ENCODE data around the gene LRP5. TPM values are rescaled to one million over a fixed set of nuclear protein-coding genes. Genes with fewer than 3 reads are reported as not detected.

The LRP5 gene
- 64.9 and 65.0 TPM in 2 replicates for total RNA-seq (ENCODE audit: low replicate concordance)
- long read RNA-seq, partial matches to known transcripts = 2 of 2 reads
- long read RNA-seq, other reads (novel, unspliced or antisense) = 0 of 2 reads

- H3K4me3 Mint-ChIP-seq = peak within 1 kb of the TSS; percentile 96
- H3K27ac Mint-ChIP-seq = peak within 1 kb of the TSS; percentile 92
- H3K4me1 Mint-ChIP-seq (ENCODE audit: unreplicated experiment) = peaks cover 40% of the 10 kb centered on the region
- H3K27me3 Mint-ChIP-seq = no peaks in the 10 kb centered on the region
- no peaks in the 10 kb centered on the region for H3K9me3 Mint-ChIP-seq
- DNase-seq (ENCODE audit: extremely low spot score, unreplicated experiment) = no peak
- no peak for TF ChIP-seq CTCF (conservative IDR thresholded peaks at IDR 0.05)
- no peaks in the 10 kb centered on the region for H3K36me3 Mint-ChIP-seq
Observed at GRCh38 chr11:68312117-68312779, at the start of gene LRP5. TSS of gene LRP5 (plus strand) at chr11:68312591. CDS start at chr11:68312715, 124 bp downstream.

GRCh38 chr11:68263444-68264035, 48.9 kb upstream of the LRP5 start:
- H3K36me3 Mint-ChIP-seq = peaks cover 17% of the 10 kb centered on the region
- H3K27me3 Mint-ChIP-seq = no peaks in the 10 kb centered on the region
- TF ChIP-seq CTCF (conservative IDR thresholded peaks at IDR 0.05) = no peak
- no peak for DNase-seq (ENCODE audit: extremely low spot score, unreplicated experiment)
- peaks cover under 1% of the 10 kb centered on the region for H3K4me1 Mint-ChIP-seq (ENCODE audit: unreplicated experiment)
- H3K4me3 Mint-ChIP-seq = no peak overlapping the region
- no peaks in the 10 kb centered on the region for H3K9me3 Mint-ChIP-seq
- H3K27ac Mint-ChIP-seq = no peak overlapping the region

GRCh38 chr11:68264244-68264643, 48.1 kb upstream of the LRP5 start:
- Mint-ChIP-seq H3K9me3 (no peaks in the 10 kb centered on the region), H3K4me1 (ENCODE audit: unreplicated experiment) (peaks cover 8% of the 10 kb centered on the region), H3K27ac (no peak overlapping the region), H3K36me3 (peaks cover 24% of the 10 kb centered on the region), H3K27me3 (no peaks in the 10 kb centered on the region), H3K4me3 (no peak overlapping the region)
- no peak for DNase-seq (ENCODE audit: extremely low spot score, unreplicated experiment)
- TF ChIP-seq CTCF (conservative IDR thresholded peaks at IDR 0.05) = no peak

- H3K9me3 Mint-ChIP-seq = no peaks in the 10 kb centered on the region
- H3K4me3 Mint-ChIP-seq = no peak overlapping the region
- no peaks in the 10 kb centered on the region for H3K27me3 Mint-ChIP-seq
- no peak overlapping the region for H3K27ac Mint-ChIP-seq
- peaks cover 15% of the 10 kb centered on the region for H3K4me1 Mint-ChIP-seq (ENCODE audit: unreplicated experiment)
- no peak for TF ChIP-seq CTCF (conservative IDR thresholded peaks at IDR 0.05)
- peaks cover 27% of the 10 kb centered on the region for H3K36me3 Mint-ChIP-seq
- no peak for DNase-seq (ENCODE audit: extremely low spot score, unreplicated experiment)
Observed at GRCh38 chr11:68264741-68265540, 47.5 kb upstream of the LRP5 start.

- H3K27me3 Mint-ChIP-seq = no peaks in the 10 kb centered on the region
- H3K4me3 Mint-ChIP-seq = no peak overlapping the region
- DNase-seq (ENCODE audit: extremely low spot score, unreplicated experiment) = no peak
- H3K4me1 Mint-ChIP-seq (ENCODE audit: unreplicated experiment) = peaks cover 28% of the 10 kb centered on the region
- H3K27ac Mint-ChIP-seq = no peak overlapping the region
- TF ChIP-seq CTCF (conservative IDR thresholded peaks at IDR 0.05) = no peak
- H3K36me3 Mint-ChIP-seq = peaks cover 27% of the 10 kb centered on the region
- no peaks in the 10 kb centered on the region for H3K9me3 Mint-ChIP-seq
Observed at GRCh38 chr11:68266121-68266891, 46.1 kb upstream of the LRP5 start.

Data from type B pancreatic cell (in vitro differentiated cells).